Spleen (tissue), 7 donors: ENCODE data around the gene LANCL3.

Experiments
- CTCF ChIP-seq, 11 experiments: fragments of 200-600 bp in 7 of 11; fragments of 450-650 bp in 4 of 11; sonication (generic) in 4 of 11; IDR thresholded peaks in 8 of 11; conservative IDR thresholded peaks in 3 of 11; 1 replicate in 7 of 11; 2 replicates in 4 of 11; pipeline versions ENCODE4 v1.4.0 to v1.8.0; 2016 to 2021; ENCODE audit warnings: antibody characterized with exemption in 11 of 11, inconsistent platforms in 4 of 11, mild to moderate bottlenecking in 1 of 11
- POLR2A ChIP-seq, 3 donors: fragments of 450-650 bp; IDR thresholded peaks; one replicate each; pipeline ENCODE4 v1.5.1; 2017; ENCODE audit warnings: antibody characterized with exemption in 3 of 3, mild to moderate bottlenecking in 1 of 3
- donor health status: DM: no; HTN: no; CAD: no; lungs with moderate emphysema.
- donor health status: DM: no; HTN: no; CAD: no.
- donor health status: DM: no; HTN: no; CAD: no.

GRCh38 chrX:37679230-37679629 is 107.8 kb downstream of the LANCL3 start:
- TF ChIP-seq POLR2A (IDR thresholded peaks at IDR 0.05) (no peak), CTCF (IDR thresholded peaks at IDR 0.05 in 8 of 11, conservative IDR thresholded peaks at IDR 0.05 in 3 of 11) (no peak)
